ENCODE measurements around the gene DZANK1.
A peak's percentile ranks its signal among the peaks of the same experiment; 100 is the strongest.

DZANK1 gene

GRCh38 chr20:18496740-18497592, 30.1 kb upstream of the DZANK1 start, which contains the start of gene RBBP9 (continued):
- no peak; the same call in 1 of the 2 replicates for TF ChIP-seq ZNF639 (tag by site-specific recombination; IDR thresholded peaks at IDR 0.05)
- TF ChIP-seq ZNF341 (tag by site-specific recombination; IDR thresholded peaks at IDR 0.05; ENCODE audit: low read depth), result peak; percentile 94
- TF ChIP-seq ZNF792 (tag by site-specific recombination; IDR thresholded peaks at IDR 0.05), result no peak
- TF ChIP-seq ZNF155 (tag by site-specific recombination; IDR thresholded peaks at IDR 0.05), result no peak
- no peak for TF ChIP-seq ZNF114 (tag by site-specific recombination; IDR thresholded peaks at IDR 0.05)
- no peak for TF ChIP-seq HOXC10 (CRISPR knock-in tag; IDR thresholded peaks at IDR 0.05)
- TF ChIP-seq ZEB2 (tag by site-specific recombination; IDR thresholded peaks at IDR 0.05), result no peak
- TF ChIP-seq MEIS1 (CRISPR knock-in tag; IDR thresholded peaks at IDR 0.05; ENCODE audit: borderline replicate concordance), result no peak
- no peak for TF ChIP-seq HIC1 (tag by site-specific recombination; IDR thresholded peaks at IDR 0.05)
- no peak for TF ChIP-seq ELK4 (IDR thresholded peaks at IDR 0.05; ENCODE audit: borderline replicate concordance, low read depth, low read length)
- TF ChIP-seq ZNF416 (tag by site-specific recombination; IDR thresholded peaks at IDR 0.05), result no peak
- TF ChIP-seq SP2 (tag by site-specific recombination; IDR thresholded peaks at IDR 0.05), result peak; percentile 82
- TF ChIP-seq ZNF214 (tag by site-specific recombination; IDR thresholded peaks at IDR 0.05; ENCODE audit: borderline replicate concordance), result no peak
- TF ChIP-seq ZNF239 (tag by site-specific recombination; IDR thresholded peaks at IDR 0.05), result no peak
- no peak for TF ChIP-seq ZNF555 (tag by site-specific recombination; conservative IDR thresholded peaks at IDR 0.05)
- TF ChIP-seq ZNF354C (tag by site-specific recombination; IDR thresholded peaks at IDR 0.05; ENCODE audit: borderline replicate concordance, low read depth), result no peak
- no peak for TF ChIP-seq ZNF701 (tag by site-specific recombination; IDR thresholded peaks at IDR 0.05)
- peak; percentile 97 for TF ChIP-seq ZNF76 (tag by site-specific recombination; IDR thresholded peaks at IDR 0.05; ENCODE audit: borderline replicate concordance, low read depth)
- peak; percentile 63 for TF ChIP-seq ZNF692 (tag by site-specific recombination; IDR thresholded peaks at IDR 0.05)
- no peak for TF ChIP-seq ZNF211 (tag by site-specific recombination; IDR thresholded peaks at IDR 0.05; ENCODE audit: low read depth)
- no peak for TF ChIP-seq ZNF707 (tag by site-specific recombination; IDR thresholded peaks at IDR 0.05)
- TF ChIP-seq ZNF501 (tag by site-specific recombination; IDR thresholded peaks at IDR 0.05), result peak; percentile 59; the same call in 1 of the 2 replicates
- TF ChIP-seq ZNF596 (tag by site-specific recombination; IDR thresholded peaks at IDR 0.05), result no peak
- TF ChIP-seq ZFP41 (tag by site-specific recombination; IDR thresholded peaks at IDR 0.05; ENCODE audit: borderline replicate concordance), result no peak
- no peak; the same call in 1 of the 2 replicates for TF ChIP-seq CTCF (tag by site-specific recombination; IDR thresholded peaks at IDR 0.05)
- no peak for TF ChIP-seq ZNF148 (tag by site-specific recombination; IDR thresholded peaks at IDR 0.05; ENCODE audit: borderline replicate concordance)

All from HEK293 (cell line).